H1 (cell line): Measurements from ENCODE around the gene MSH5. TPM values are rescaled to one million over a fixed set of nuclear protein-coding genes. Genes with fewer than 3 reads are reported as not detected.

Source experiments
- CTCF ChIP-seq, 3 experiments: IDR thresholded peaks; 1 replicate in 2 of 3; 2 replicates in 1 of 3; pipeline versions ENCODE4 v1.5.1 to v1.6.1; 2011; ENCODE audit warnings: low read length in 3 of 3, mild to moderate bottlenecking in 3 of 3, inconsistent platforms in 2 of 3, low read depth in 1 of 3, moderate library complexity in 1 of 3; ENCODE audit not compliant: insufficient read depth in 1 of 3; ENCODE audit errors: control extremely low read depth in 1 of 3
- EP300 ChIP-seq, 2 experiments: IDR thresholded peaks; 1 replicate in 1 of 2; 2 replicates in 1 of 2; pipeline ENCODE4 v1.6.1; 2011 to 2012; ENCODE audit warnings: low read depth in 2 of 2, low read length in 2 of 2, mild to moderate bottlenecking in 2 of 2, borderline replicate concordance in 1 of 2, inconsistent platforms in 1 of 2, moderate library complexity in 1 of 2
- JUND ChIP-seq: IDR thresholded peaks from 2 replicates; pipeline ENCODE4 v1.6.1; 2011; ENCODE audit warnings: mild to moderate bottlenecking, improper control_type of control experiment, low read length
- KDM1A ChIP-seq: fragments of 200-600, 300-600 bp; sonication (generic); IDR thresholded peaks from 2 replicates; pipeline ENCODE4 v1.7.1; 2016; ENCODE audit warnings: mild to moderate bottlenecking, low read length, borderline replicate concordance
- MAFK ChIP-seq: IDR thresholded peaks from 2 replicates; pipeline ENCODE4 v1.6.1; 2012; ENCODE audit warnings: low read depth, mild to moderate bottlenecking, improper control_type of control experiment, low read length
- MAX ChIP-seq: IDR thresholded peaks from 2 replicates; pipeline ENCODE4 v1.6.1; 2012; ENCODE audit warnings: inconsistent platforms
- POLR2A ChIP-seq, 2 experiments: IDR thresholded peaks; 1 replicate in 1 of 2; 2 replicates in 1 of 2; pipeline ENCODE4 v1.6.1; 2011; ENCODE audit warnings: low read depth in 2 of 2, low read length in 2 of 2, mild to moderate bottlenecking in 2 of 2; ENCODE audit errors: control extremely low read depth in 1 of 2
- POLR2AphosphoS5 ChIP-seq: IDR thresholded peaks from 2 replicates; pipeline ENCODE4 v1.6.1; 2011; ENCODE audit warnings: low read depth, low read length
- TAF7 ChIP-seq: optimal IDR thresholded peaks from 2 replicates; pipeline ENCODE3; 2011; ENCODE audit warnings: low read depth, mild to moderate bottlenecking, inconsistent platforms, low read length, moderate library complexity, borderline replicate concordance
- TBP ChIP-seq: IDR thresholded peaks from 2 replicates; pipeline ENCODE4 v1.6.1; 2011; ENCODE audit warnings: low read depth, low read length, improper control_type of control experiment
- polyA plus RNA-seq, 7 experiments: library from polyadenylated mRNA; depleted of rRNA in 3 of 7; stranded (reverse) in 5 of 7; unstranded in 2 of 7; fragments of >200 nt in 5 of 7; fragments of 200-250 nt in 2 of 7; gene quantifications; 1 replicate in 5 of 7; 2 replicates in 1 of 7; 4 replicates in 1 of 7; pipeline versions ENCODE4 v1.2.1 to v1.2.3, GENCODE V29; 2011 to 2013; ENCODE audit warnings: missing spikeins in 2 of 7, mixed read lengths in 2 of 7
- total RNA-seq: library from RNA; stranded (reverse); fragmentation: NEBNext Ultra II Directional; extraction: Animal tissue kit (Norgen Biotek cat#: 25700); gene quantifications from 2 replicates; pipeline ENCODE4 v1.2.1, GENCODE V29; 2021

MSH5 gene
- total and polyA plus RNA-seq, 2 of the 8 experiments (the other 6 are each of a cell fraction or from before 2014, with no cell fraction given): 25.3 to 26.5 TPM

DNA sequence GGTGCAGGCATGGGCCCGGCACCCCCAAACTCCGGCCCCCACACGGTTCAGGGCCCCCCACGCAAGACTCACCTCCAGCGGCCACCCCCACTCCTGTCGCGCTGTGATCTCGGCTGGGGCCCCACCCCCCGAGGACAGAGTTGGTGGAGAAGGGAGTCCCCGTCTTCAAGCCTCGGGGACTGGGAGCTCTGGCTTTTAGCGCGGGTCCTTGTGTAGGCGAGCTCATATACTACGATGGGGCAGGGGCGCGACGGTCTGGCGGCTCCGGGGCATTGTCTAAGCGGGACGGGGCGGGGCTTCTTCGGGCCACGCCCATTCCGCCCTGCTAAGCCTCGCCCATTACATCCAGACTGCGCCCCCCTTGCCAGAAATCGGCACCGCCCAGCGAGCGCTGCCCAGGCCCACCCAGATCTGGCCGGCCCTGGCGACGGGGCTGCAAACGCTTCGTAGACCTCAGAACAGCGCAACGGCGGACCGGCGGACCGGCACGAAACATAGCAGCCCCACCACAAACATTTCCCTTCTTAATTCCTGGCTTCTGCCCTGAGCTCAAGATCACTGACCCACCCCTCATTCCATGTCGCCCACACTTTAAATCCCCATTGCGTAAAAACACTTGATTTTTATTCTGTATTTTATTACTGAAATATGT is 9.7 kb upstream of the MSH5 start (continued):
- TF ChIP-seq MAFK (no peak), MAX (peak; percentile 28; the same call in 1 of the 2 replicates), JUND (no peak), CTCF (IDR thresholded peaks at IDR 0.05; ENCODE audit: control extremely low read depth in 1 of 3, insufficient read depth in 1 of 3, low read depth in 1 of 3, low read length in 3 of 3) (no peak), TAF7 (peak; percentile 57), TBP (peak; percentile 49), KDM1A (no peak), POLR2A (IDR thresholded peaks at IDR 0.05; ENCODE audit: control extremely low read depth in 1 of 2, low read depth in 2 of 2, low read length in 2 of 2) (peak in 1 of 2 experiments; percentile 59; a peak in 1 of 3 replicates), EP300 (IDR thresholded peaks at IDR 0.05; ENCODE audit: borderline replicate concordance in 1 of 2, low read depth in 2 of 2, low read length in 2 of 2) (0 out of 3 replicates have a peak, but pooled peaks of 1 of the 2 experiments have one; percentile 19), POLR2AphosphoS5 (peak; percentile 48)
